ENCODE data around the gene COMMD1.
"Not testable (repeated sequence)": the region's sequence is repeated elsewhere in the genome, so short reads cannot be mapped to it uniquely, and the experiment has no call there.

COMMD1 gene

DNA sequence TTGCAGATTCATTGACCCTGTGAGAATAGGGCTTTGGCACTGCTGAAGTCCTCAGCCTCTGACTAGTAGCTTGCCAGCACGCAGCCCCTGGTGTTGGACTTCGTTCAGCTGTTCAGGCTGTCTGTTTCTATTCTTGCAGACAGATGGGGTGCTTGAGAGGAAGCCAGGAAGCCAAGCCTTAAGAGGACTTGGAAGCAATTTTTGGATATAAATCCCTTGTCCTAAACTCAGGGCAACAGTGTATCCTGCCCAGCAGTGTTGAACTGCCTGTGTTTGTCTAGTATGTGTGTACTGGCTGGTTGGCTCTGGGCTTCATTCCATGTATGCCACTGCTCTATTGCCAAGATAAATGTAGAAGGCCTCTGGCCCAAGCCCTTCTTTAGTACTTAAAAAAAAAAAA, 108.6 kb downstream of the COMMD1 start:
- DNase-seq, result peak in 50 of 56 donors; percentile 2 to 91 (median 52)

DNA sequence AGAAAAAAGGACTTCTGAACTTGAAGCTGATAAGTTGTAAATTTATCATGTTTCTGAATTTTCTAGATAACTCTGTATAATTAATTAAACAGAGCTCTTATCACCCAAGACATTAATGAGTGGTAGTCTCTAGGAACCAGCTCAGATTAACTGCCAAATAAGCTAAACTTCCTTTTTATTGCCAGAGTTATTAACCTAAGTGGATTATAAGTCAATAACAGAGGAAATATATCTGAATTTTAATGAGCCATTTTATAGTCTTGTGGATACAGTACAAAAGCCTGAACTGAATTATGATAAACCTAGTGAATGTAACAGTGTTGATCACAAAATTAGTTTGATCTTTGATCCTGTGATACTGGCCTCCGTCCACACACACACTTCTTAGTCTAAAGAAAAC, 111.5 kb downstream of the COMMD1 start:
- no peak for DNase-seq

DNA sequence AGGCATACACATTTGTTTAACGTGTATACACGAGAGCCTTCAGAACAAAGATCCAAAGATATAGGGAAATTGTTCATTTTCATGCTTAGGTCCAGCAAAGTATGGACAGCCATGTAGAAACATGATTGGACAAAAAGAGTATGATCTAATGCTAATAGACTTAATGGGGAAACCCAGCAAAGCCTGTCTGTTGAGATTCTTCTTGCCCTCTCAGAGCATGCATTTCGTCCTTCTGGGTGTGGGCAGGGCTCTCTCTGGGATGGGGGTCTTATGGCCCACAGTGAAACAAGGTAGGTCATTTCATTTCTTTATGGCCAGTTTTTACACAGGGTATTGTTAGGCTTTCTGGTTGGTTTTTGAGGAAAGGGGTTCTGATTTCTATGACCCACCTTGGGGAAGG, 124.4 kb downstream of the COMMD1 start:
- DNase-seq, result no peak

DNA sequence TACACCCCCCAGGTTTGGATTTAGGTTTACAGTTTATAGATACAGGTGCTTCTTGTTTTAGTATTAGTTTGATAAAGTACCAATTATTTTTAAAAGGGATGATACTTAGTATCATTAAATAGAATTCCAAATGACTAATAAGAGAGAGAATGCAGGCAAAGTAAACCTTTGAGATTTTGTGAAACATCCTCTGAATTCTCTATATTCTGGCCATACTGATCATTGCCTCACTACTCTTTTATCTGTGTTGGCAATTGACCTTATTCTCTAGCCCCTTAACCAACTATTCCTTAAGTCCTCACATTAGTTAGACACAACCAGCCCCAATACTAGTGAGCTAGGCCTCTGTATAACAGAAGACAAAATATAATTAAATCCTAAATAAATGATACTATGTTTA, 125.4 kb downstream of the COMMD1 start:
- no peak for DNase-seq

DNA sequence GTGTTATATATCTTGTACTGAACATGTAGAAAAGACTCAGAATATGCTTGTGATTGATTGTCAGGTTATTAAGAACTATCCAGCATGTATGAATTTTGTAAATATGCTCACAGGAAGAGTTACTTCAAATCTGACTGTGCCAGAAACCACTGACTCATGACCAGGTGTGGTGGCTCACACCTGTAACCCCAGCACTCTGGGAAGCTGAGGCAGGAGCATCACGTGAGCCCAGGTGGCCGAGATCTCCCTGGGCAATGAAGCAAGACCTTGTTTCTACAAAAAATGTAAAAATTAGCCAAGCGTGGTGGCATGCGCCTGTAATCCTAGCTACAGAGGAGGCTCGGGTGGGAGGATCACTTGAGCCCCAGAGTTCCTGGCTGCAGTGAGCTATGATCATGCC, 126.6 kb downstream of the COMMD1 start:
- DNase-seq, result no peak

DNA sequence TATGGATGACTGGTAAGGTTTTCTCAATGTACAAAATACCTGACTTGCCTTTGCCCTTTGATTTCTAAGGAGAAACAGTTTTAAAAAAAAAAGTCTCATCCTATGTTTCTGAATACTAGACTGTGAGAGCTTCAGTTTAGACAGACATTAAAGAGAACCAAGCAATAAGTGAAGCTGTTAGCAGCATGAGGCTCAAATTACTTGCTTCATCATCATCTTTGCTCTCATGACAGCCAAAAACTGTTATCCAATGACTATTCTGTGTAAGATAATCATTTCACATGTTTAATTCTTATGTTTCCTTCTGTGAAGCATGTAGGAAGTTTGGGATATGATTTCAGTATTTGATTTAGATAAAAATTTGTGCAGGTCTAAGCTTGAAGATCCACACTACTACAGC, 129.2 kb downstream of the COMMD1 start:
- no peak for DNase-seq

DNA sequence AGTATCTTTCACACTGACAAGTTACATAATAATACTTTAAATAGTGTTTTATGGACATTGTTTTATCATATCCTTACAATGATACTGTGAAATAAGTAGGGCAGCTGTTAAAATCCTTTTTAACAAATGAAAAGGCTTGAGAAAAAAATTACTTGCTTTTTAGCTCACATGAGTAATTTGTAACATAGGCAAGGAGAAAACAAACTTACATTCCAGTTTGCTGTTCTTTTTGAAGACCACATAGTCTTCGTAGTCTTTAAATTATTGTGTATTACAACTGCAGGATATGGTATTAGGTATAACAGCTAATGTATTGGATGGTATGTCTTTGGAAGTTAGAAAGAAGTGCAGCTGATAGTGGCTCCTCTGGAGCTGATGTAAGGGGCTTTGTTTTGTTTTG, 130.8 kb downstream of the COMMD1 start:
- no peak for DNase-seq

DNA sequence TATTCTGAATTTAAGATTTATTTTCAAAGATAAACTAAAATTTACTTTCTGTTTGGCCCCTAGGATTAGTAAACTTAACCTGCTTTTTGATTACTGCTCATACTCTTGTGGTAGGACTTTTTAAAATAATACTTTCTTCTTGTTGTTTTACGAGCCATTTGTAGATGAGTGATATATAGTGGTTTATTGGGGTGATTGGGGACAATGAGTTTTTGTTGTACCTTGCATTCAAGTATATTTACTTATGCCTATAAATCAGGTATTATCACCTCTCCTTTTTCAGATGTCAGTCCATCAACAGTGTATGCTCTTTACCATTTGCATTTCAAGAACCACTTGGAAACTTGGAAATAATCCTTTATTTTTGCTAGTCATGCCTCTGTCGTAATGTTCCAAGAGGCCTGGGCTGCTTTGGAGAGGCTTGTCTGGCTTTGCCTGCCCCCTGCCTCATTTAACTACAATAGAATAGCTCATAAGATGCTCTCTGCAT, 131.3 kb downstream of the COMMD1 start:
- no peak for DNase-seq

DNA sequence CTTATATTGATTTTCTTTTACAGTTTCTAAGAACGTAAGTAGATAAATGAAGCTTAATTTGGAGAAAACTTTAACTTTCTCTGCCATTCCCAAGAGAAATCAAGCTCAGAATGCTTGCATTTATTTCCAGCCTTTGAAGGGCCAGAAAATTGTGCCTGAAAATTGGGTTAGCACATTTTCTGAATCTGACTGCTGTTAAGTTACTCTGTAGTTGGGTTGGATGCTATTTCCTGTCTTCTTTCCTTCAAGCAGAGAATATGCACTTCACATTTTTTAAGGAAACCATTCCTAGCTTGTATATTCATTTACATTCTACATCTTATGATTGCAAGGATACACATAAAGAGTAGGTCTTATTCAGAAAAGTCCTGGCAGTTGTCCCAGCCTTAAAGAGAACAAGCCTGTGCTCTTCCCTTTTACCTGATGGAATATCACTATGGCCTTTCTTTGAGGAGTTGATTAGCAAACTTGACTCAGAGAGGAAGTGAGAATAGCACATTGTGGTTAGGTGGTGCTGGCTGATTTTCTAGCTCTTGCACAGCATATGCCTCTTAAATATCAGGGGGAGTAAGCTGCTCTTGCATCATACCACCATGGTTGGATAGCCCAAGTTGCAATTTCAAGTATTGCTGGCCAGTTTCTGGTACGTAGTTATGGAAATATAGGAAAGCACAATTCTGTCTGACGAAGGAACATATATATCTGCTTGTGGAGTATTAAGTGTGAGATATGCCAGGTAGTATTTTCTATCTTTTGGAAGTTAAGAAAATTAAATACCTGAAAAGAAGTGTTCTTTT, 133.7 kb downstream of the COMMD1 start:
- peak in 2 of 56 donors; percentile 1 to 10 for DNase-seq

DNA sequence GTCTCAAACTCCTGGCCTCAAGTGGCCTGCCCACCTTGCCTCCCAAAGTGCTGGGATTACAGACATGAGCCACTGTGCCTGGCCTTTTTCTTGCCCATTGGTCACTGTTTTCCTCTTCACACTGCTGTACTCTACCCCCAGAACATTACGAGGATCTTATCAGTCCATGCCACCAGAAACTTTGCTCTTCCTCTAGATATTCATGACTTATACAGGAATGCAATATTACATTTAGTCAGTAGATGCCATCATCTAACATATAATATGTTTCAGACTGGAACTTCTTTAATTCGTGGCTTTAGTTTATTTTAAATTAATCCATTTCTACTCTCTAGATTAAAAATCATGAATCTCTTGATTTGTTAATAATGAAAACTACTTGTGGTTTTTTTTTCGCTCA, 135.5 kb downstream of the COMMD1 start:
- DNase-seq, result no peak

DNA sequence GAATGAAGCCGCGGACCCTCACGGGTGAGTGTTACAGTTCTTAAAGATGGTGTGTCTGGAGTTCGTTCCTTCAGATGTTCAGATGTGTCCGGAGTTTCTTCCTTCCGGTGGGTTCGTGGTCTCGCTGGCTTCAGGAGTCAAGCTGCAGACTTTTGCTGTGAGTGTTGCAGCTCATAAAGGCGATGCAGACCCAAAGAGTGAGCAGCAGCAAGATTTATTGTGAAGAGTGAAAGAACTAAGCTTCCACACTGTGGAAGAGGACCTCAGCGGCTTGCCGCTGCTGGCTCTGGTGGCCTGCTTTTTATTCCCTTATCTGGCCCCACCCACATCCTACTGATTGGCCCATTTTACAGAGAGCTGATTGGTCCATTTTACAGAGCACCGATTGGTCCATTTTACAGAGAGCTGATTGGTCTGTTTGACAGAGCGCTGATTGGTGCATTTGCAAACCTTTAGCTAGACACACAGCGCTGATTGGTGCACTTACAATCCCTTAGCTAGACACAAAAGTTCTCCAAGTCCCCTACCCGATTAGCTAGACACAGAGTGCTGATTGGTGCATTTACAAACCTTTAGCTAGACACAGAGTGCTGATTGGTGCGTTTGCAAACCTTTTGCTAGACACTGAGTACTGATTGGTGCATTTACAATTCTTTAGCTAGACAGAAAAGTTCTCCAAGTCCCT, 136.4 kb downstream of the COMMD1 start:
- DNase-seq, result not testable (repeated sequence)

DNA sequence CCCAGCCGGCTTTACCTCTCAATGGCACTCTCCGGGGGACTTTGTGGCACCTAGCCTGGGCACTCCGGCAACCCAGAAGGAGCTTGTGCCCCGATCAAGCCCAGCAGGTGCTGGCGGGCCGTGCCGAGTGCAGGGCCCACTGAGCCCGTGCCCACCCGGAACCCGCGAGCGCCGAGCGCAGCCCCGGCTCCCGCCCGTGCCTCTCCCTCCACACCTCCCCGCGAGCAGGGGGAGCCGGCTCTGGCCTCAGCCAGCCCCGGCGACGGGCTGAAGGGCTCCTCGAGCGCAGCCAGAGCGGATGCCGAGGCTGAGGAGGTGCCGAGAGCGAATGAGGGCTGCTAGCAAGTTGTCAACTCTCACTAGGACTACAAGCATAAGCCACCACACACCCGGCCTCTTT, 136.9 kb downstream of the COMMD1 start:
- no peak for DNase-seq

DNA sequence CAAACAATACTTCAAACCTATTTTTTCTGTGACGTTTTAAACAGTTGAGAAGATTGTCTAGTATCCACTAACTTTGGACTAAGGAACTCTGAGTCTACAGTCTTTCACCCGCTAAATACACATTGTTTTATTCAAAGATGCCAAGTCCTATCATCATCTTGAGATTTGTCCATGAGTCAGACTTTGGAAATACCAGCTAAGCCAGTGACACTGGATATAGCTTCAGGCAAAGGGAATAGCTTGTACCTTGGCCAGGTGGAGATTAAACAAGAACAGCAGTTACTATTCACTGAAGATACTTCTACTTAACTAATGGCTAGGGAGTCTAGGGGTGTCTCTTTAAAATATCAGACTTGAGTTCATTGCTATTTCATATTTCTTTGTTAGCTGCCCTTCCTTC, 137.5 kb downstream of the COMMD1 start:
- no peak for DNase-seq

DNA sequence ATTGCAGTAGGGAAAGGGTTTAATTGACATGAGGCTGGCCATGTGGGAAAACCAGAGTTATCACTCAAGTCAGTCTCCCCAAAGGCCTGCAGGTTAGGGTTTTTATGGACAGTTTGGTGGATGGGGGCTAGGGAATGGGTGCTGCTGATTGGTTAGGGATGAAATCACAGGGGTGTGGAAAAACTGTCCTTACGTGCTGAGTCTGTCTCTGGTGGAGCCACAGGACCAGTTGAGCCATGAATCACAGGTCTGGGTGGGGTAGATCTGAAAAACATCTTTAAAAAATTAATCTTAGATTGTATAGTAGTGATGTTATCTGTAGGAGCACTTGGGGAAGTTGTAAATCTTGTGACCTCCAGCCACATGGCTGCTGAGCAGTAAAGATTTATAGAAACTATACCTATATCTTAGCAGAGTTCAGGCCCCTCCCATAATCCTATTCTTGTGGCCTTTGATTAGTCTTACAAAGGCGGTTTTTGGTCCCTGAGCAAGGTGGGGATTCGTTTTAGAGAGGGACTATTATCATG, 139.6 kb downstream of the COMMD1 start:
- no peak for DNase-seq

DNA sequence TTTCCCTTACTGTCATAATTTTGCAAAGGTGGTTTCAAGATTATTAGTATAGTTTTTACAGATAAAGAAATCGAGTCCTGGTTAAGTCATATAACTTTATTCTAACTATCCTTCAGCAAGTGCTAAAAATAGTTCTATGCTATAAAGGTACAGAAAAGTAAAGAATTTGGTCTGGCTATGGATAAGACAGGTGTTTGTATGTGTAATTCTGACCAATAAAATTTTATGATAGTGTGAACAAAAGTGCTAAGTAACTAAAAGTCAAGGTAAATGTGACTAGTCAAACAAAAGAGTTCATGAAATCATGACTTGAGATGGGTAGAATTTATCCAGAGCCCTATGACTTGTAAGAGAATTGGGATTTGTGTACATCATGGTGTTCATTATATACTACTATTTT, 140.7 kb downstream of the COMMD1 start:
- DNase-seq, result no peak

DNA sequence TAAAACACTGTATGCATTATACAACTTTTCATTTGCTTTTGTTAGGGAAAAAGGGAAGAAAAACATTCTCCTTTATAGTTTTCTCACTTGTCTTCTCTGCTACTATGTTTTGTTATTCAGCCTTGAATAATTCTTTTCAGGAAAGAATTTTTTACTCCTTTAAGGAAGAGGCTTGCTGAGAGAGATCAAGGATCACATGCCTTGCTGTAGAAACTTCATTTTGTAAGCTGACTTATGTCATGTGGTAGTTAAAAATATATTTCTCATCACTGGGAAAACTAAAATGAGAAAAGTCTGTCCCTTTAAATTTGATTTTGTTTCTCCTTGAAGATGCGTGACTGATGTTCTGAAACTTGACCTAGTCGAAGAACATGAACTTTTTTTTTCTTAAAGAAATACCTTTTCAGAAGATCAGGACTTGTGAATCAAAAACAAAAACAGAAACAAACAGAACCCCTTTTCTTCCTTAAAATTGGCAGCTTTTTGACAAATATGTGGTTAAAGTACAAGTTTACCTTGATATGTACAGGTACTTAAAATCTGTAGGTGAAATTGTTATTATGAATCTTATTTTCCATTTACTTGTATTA, 145.1 kb downstream of the COMMD1 start:
- DNase-seq, result no peak

DNA sequence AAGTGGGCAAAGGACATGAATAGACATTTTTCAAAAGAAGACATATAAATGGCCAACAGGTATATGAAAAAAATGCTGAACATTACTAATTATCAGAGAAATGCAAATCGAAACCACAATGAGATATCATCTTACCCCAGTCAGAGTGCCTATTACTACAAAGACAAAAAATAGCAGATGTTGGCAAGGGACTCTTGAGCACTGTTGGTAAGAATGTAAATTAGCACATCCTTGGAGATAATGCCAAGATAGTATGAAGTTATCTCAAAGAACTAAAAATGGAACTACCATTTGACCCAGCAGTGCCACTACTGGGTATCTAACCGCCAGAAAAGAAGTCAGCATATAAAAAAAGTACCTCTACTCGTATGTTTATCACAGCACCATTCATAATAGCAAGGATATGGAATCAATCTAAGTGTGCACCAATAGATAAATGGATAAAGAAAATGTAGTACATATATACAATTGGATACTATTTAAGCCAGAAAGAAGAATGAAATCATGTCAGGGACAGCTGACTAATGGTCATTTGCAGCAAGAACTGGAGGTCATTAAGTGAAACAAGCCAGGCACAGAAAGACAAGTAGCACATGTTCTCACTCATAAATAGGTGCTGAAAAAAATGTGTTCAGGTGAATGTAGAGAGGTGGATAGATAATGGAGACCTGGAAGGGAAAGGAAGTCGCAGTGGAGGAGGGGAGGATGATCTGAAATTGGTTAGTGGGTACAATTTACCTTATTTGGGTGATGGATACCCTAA, 148.7 kb downstream of the COMMD1 start:
- DNase-seq, result no peak

DNA sequence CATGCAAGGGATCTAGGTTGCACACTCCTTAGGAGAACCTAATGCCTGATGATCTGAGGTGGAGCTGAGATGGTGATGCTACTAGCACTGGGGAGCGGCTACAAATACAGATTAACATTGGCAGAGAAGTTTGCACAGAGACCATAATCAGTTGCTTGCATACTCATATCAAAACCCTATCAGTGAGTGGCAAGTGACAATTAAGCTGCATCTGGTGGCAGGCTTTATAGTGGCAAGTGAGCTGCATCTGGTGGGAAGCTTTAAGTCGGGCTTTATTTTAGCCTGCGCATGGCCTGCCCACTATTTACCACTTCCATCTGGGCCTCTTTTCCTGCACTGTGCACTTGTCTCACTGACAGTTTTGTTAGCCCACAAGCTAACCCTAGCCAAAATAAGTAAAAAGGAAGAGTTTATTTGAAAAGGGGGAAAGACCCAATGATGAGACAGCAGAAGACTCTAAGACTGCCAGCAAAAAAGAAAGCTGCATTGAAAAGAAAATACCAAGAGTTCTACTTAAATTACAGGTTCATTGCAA, 149.5 kb downstream of the COMMD1 start:
- DNase-seq, result no peak

DNA sequence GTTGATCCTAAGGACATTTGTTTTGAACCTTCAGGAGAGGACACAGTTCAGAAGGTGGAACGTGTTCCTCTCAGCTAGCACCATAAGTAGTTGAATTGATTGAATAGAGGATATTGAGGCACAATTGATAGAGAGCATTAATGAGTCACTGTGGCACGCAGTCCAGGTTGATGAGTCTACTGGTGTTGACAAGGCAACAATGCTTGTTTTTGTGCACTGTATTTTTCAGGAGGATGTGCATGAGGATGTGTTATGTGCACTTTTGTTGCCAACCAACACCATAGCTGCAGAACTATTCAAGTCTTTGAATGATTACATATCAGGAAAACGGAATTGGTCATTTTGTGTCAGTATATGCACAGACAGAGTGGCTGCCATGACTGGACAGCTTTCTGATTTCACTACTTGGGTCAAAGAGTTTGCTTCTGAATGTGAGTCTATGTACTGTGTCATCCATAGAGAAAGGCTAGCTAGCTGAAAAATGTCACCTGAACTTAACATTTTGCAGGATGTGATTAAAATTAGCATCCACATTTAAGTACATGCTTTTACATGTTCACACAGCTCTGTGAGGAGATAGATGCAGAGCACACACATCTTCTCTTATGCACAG, 150.4 kb downstream of the COMMD1 start:
- DNase-seq, result no peak

DNA sequence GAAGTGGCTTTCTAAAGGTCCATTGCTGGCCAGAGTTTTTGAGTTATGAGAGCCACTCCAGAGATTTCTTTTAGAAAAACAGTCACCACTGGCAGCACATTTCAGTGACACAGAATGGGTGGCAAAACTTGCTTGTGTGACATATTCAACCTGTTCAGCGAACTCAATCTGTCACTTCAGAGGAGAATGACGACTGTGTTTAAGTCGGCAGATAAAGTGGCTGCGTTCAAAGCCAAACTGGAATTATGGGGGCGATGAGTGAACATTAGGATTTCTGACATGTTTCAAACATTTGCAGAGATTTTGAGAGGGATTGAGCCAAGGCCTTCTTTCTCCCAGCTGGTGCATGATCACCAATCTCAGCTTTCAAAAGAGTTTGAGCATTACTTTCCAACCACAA, 150.9 kb downstream of the COMMD1 start:
- DNase-seq, result no peak

DNA sequence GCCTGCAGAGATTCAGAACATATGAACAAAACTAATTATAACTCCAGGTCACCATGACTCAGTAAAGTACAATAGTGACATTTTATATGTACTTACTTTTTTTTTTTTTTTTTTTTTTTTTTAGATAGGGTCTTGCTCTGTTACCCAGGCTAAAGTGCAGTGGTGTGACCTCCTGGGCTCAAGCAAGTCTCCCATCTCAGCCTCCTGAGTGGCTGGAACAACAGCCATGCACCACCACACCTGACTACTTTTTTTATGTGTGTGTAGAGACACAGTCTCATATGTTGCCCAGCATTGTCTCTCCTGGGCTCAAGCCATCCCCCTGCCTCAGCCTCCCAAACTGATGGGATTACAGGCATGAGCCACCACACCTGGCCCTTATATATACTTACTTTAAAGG, 159.8 kb downstream of the COMMD1 start:
- DNase-seq, result no peak
